H9 (cell line): Measurements from ENCODE around the gene RFPL3. TPM values are rescaled to one million over a fixed set of nuclear protein-coding genes. Genes with fewer than 3 reads are reported as not detected.

Experiments used
- DNase-seq: peaks from one replicate; pipeline ENCODE4 v3.0.0-alpha.2; 2017
- H2AFZ ChIP-seq: one replicate; pipeline ENCODE4 v1.6.1; 2013; ENCODE audit warnings: mild to moderate bottlenecking, low read length, control low read depth, moderate library complexity
- H2AK5ac ChIP-seq: 2 replicates; pipeline ENCODE4 v1.6.1; 2013; ENCODE audit warnings: low read length, control low read depth, mixed read lengths; ENCODE audit not compliant: insufficient read length
- H2BK120ac ChIP-seq: one replicate; pipeline ENCODE4 v1.6.1; 2013; ENCODE audit warnings: low read depth, mild to moderate bottlenecking, low read length, control low read depth, inconsistent platforms; ENCODE audit not compliant: poor library complexity, severe bottlenecking
- H2BK12ac ChIP-seq: 2 replicates; pipeline ENCODE4 v1.6.1; 2013; ENCODE audit warnings: low read length, control low read depth, mixed read lengths, low read depth; ENCODE audit not compliant: insufficient read length
- H2BK15ac ChIP-seq: 2 replicates; pipeline ENCODE4 v1.6.1; 2013; ENCODE audit warnings: low read depth, low read length, control low read depth
- H2BK20ac ChIP-seq: one replicate; pipeline ENCODE4 v1.6.1; 2013; ENCODE audit warnings: low read depth, mild to moderate bottlenecking, low read length, control low read depth, inconsistent platforms; ENCODE audit not compliant: poor library complexity, severe bottlenecking
- H2BK5ac ChIP-seq: 2 replicates; pipeline ENCODE4 v1.6.1; 2013; ENCODE audit warnings: low read length, control low read depth, mixed read lengths; ENCODE audit not compliant: insufficient read length
- H3K14ac ChIP-seq: 2 replicates; pipeline ENCODE4 v1.6.1; 2013; ENCODE audit warnings: low read length, control low read depth; ENCODE audit not compliant: insufficient read depth
- H3K18ac ChIP-seq: 2 replicates; pipeline ENCODE4 v1.6.1; 2013; ENCODE audit warnings: low read depth, mild to moderate bottlenecking, mixed read lengths, low read length, control low read depth; ENCODE audit not compliant: insufficient read length
- H3K23ac ChIP-seq: 2 replicates; pipeline ENCODE4 v1.6.1; 2013; ENCODE audit warnings: low read length, control low read depth, mixed read lengths, low read depth; ENCODE audit not compliant: insufficient read length
- H3K23me2 ChIP-seq: 2 replicates; pipeline ENCODE4 v1.6.1; 2013; ENCODE audit warnings: low read depth, mild to moderate bottlenecking, mixed read lengths, low read length, control low read depth; ENCODE audit not compliant: insufficient read length, poor library complexity, severe bottlenecking
- H3K27ac ChIP-seq: 2 replicates; pipeline ENCODE4 v1.5.1; 2013; ENCODE audit warnings: low read length, control low read depth, mixed read lengths, low read depth; ENCODE audit not compliant: insufficient read length
- H3K27me3 ChIP-seq: 2 replicates; pipeline ENCODE4 v1.6.1; 2013; ENCODE audit warnings: low read length, control low read depth, inconsistent platforms; ENCODE audit not compliant: insufficient read depth
- H3K4ac ChIP-seq: 2 replicates; pipeline ENCODE4 v1.6.1; 2013; ENCODE audit warnings: low read depth, mild to moderate bottlenecking, control low read depth, inconsistent platforms, low read length, moderate library complexity
- H3K4me1 ChIP-seq: 2 replicates; pipeline ENCODE4 v1.6.1; 2013; ENCODE audit warnings: low read length, control low read depth, inconsistent platforms; ENCODE audit not compliant: insufficient read depth
- H3K4me2 ChIP-seq: 2 replicates; pipeline ENCODE4 v1.6.1; 2013; ENCODE audit warnings: low read length, control low read depth, mixed read lengths; ENCODE audit not compliant: insufficient read length, insufficient read depth
- H3K56ac ChIP-seq: 2 replicates; pipeline ENCODE4 v1.6.1; 2013; ENCODE audit warnings: low read depth, mild to moderate bottlenecking, mixed read lengths, low read length, control low read depth; ENCODE audit not compliant: insufficient read length
- H3K79me1 ChIP-seq: 2 replicates; pipeline ENCODE4 v1.6.1; 2013; ENCODE audit warnings: low read depth, mild to moderate bottlenecking, moderate library complexity, low read length, control low read depth, inconsistent platforms; ENCODE audit not compliant: insufficient read depth, poor library complexity, severe bottlenecking
- H3K79me2 ChIP-seq: 2 replicates; pipeline ENCODE4 v1.6.1; 2013; ENCODE audit warnings: low read length, control low read depth, inconsistent platforms; ENCODE audit not compliant: insufficient read depth
- H3K9ac ChIP-seq: 2 replicates; pipeline ENCODE4 v1.6.1; 2013; ENCODE audit warnings: low read length, control low read depth, mixed read lengths; ENCODE audit not compliant: insufficient read length; ENCODE audit errors: extremely low read depth
- H3K9me3 ChIP-seq: one replicate; pipeline ENCODE4 v1.6.1; 2013; ENCODE audit warnings: low read depth, low read length, inconsistent platforms; ENCODE audit not compliant: control insufficient read depth
- H3T11ph ChIP-seq: one replicate; pipeline ENCODE4 v1.6.1; 2013; ENCODE audit warnings: mild to moderate bottlenecking, low read length, control low read depth, inconsistent platforms
- H4K20me1 ChIP-seq: one replicate; pipeline ENCODE4 v1.6.1; 2013; ENCODE audit not compliant: control insufficient read depth, insufficient read length, insufficient read depth
- H4K5ac ChIP-seq: 2 replicates; pipeline ENCODE4 v1.6.1; 2013; ENCODE audit warnings: low read depth, mild to moderate bottlenecking, mixed read lengths, low read length, control low read depth; ENCODE audit not compliant: insufficient read length
- H4K8ac ChIP-seq: replicated peaks from 2 replicates; pipeline ENCODE4 v1.6.1; 2013; ENCODE audit warnings: low read length, control low read depth, mixed read lengths, low read depth; ENCODE audit not compliant: insufficient read length
- H4K91ac ChIP-seq: 2 replicates; pipeline ENCODE4 v1.6.1; 2013; ENCODE audit warnings: low read depth, mild to moderate bottlenecking, moderate library complexity, mixed read lengths, low read length, control low read depth; ENCODE audit not compliant: insufficient read length
- H3K27ac Mint-ChIP-seq, 3 experiments: 2 replicates in 2 of 3; 3 replicates in 1 of 3; pipeline ENCODE4 v1.8.0; 2020 to 2021; ENCODE audit warnings: mixed read lengths in 3 of 3, mild to moderate bottlenecking in 1 of 3, moderate library complexity in 1 of 3
- H3K27me3 Mint-ChIP-seq: 2 replicates; pipeline ENCODE4 v1.8.0; 2021; ENCODE audit warnings: low read depth, mild to moderate bottlenecking, moderate library complexity, mixed read lengths
- H3K36me3 Mint-ChIP-seq, 3 experiments: 2 replicates in 2 of 3; 3 replicates in 1 of 3; pipeline ENCODE4 v1.8.0; 2020 to 2021; ENCODE audit warnings: low read depth in 3 of 3, mixed read lengths in 3 of 3; ENCODE audit not compliant: insufficient read depth in 1 of 3
- H3K4me1 Mint-ChIP-seq, 2 experiments: 2 replicates each; pipeline ENCODE4 v1.8.0; 2020; ENCODE audit warnings: mixed read lengths in 2 of 2
- H3K4me3 Mint-ChIP-seq, 2 experiments: 2 replicates in 1 of 2; 3 replicates in 1 of 2; pipeline ENCODE4 v1.8.0; 2020 to 2021; ENCODE audit warnings: mild to moderate bottlenecking in 2 of 2, mixed read lengths in 2 of 2, moderate library complexity in 1 of 2
- H3K9me3 Mint-ChIP-seq, 2 experiments: 2 replicates in 1 of 2; 3 replicates in 1 of 2; pipeline ENCODE4 v1.8.0; 2020; ENCODE audit warnings: mild to moderate bottlenecking in 2 of 2, mixed read lengths in 2 of 2, moderate library complexity in 1 of 2
- WGBS: extraction: QIAGEN DNeasy Blood & Tissue Kit; methylation state at CpG from one replicate; pipeline ENCODE4 v1.1.7; 2013; ENCODE audit warnings: missing lambda C conversion rate, low lambda C conversion rate, mixed read lengths; ENCODE audit not compliant: insufficient read length; ENCODE audit errors: extremely low coverage; 5-methylcytosine and 5-hydroxymethylcytosine counted together
- total RNA-seq: library from RNA; stranded (reverse); gene quantifications from 2 replicates; pipeline ENCODE4 v1.2.1, GENCODE V29; 2021
- TF ChIP-seq, protein P1 (sequence below): fragments of 200-600 bp; sonication (generic); conservative IDR thresholded peaks from 3 replicates; pipeline ENCODE4 v1.8.0; 2021; ENCODE audit warnings: antibody characterized with exemption, mild to moderate bottlenecking

RFPL3 gene
- total RNA-seq, 1 experiment from 2014 or later = not detected

DNA sequence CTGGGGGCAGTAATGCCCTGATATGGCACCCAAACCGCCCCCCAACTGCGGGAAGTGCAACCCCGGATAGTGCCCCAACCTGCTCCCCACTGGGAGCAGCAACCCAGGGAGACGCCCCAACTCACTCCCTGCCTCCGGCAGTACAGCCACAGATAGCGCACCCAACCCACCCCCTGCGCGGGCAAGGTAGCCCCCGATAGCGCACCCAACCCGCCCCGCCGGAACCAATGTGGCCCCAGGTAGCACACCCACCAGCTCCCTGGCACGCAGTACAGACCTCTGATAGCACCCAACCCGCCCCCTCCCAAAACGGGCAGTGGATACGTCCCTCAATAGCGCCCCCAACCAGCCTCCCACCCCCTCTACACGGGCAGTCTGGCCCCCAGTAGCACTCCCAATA, 3.8 kb upstream of the RFPL3 start:
- Mint-ChIP-seq H3K4me3 (no peak overlapping the region), H3K27me3 (peaks cover 23% of the 10 kb centered on the region), H3K4me1 (peaks cover 10% of the 10 kb centered on the region in 2 experiments), H3K36me3 (peaks cover 0 to 3% (median 0%) of the 10 kb centered on the region in 3 experiments; a peak in 2 of 7 replicates), H3K27ac (no peak overlapping the region), H3K9me3 (peaks cover 0 to 3% of the 10 kb centered on the region in 2 experiments; a peak in 4 of 5 replicates)
- Histone ChIP-seq H3K27me3 (no peaks in the 10 kb centered on the region), H3K27ac (no peak overlapping the region), H4K91ac (no peak overlapping the region), H3K9ac (no peak overlapping the region), H4K5ac (no peak overlapping the region), H3K23me2 (no peaks in the 10 kb centered on the region), H2BK15ac (no peak overlapping the region), H3K14ac (no peak overlapping the region; the same call in 1 of the 2 replicates), H2BK12ac (no peak overlapping the region), H2BK20ac (no peak overlapping the region), H3K4me1 (no peaks in the 10 kb centered on the region; the same call in 1 of the 2 replicates), H3K4me2 (no peak overlapping the region), H3K56ac (no peak overlapping the region), H3K18ac (no peak overlapping the region), H4K8ac (no peak overlapping the region), H3K79me1 (no peaks in the 10 kb centered on the region), H3T11ph (no peak overlapping the region), H3K9me3 (no peaks in the 10 kb centered on the region), H2AFZ (no peak overlapping the region), H3K4ac (no peak overlapping the region), H3K23ac (no peak overlapping the region), H2BK5ac (no peak overlapping the region), H3K79me2 (no peaks in the 10 kb centered on the region), H4K20me1 (no peaks in the 10 kb centered on the region), H2AK5ac (no peak overlapping the region), H2BK120ac (no peak overlapping the region)
- no CpG with 5 or more reads among the region's 19 CpGs for whole genome bisulfite sequencing
- TF ChIP-seq, protein P1, sequence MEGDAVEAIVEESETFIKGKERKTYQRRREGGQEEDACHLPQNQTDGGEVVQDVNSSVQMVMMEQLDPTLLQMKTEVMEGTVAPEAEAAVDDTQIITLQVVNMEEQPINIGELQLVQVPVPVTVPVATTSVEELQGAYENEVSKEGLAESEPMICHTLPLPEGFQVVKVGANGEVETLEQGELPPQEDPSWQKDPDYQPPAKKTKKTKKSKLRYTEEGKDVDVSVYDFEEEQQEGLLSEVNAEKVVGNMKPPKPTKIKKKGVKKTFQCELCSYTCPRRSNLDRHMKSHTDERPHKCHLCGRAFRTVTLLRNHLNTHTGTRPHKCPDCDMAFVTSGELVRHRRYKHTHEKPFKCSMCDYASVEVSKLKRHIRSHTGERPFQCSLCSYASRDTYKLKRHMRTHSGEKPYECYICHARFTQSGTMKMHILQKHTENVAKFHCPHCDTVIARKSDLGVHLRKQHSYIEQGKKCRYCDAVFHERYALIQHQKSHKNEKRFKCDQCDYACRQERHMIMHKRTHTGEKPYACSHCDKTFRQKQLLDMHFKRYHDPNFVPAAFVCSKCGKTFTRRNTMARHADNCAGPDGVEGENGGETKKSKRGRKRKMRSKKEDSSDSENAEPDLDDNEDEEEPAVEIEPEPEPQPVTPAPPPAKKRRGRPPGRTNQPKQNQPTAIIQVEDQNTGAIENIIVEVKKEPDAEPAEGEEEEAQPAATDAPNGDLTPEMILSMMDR = no peak
- no peak for DNase-seq
